Measurements from ENCODE around the gene NEUROG3.

NEUROG3 gene

GRCh38 chr10:69573056-69573806 is at the start of gene NEUROG3:
NEUROG3 (minus strand) TSS chr10:69573422; CDS start chr10:69573043, 379 bp downstream.
- H3K36me3 ChIP-seq, result no peaks in the 10 kb centered on the region
- H3K4me3 ChIP-seq (ENCODE audit: low read depth in 1 of 2, low read length in 1 of 2), result no peak within 1 kb of the TSS

GRCh38 chr10:69620625-69621024 is 47.4 kb upstream of the NEUROG3 start:
- Histone ChIP-seq H3K27me3 (peaks cover 19% of the 10 kb centered on the region), H3K9me3 (no peaks in the 10 kb centered on the region), H3K36me3 (no peaks in the 10 kb centered on the region), H3K4me3 (ENCODE audit: low read depth in 1 of 2, low read length in 1 of 2) (no peak overlapping the region), H3K4me1 (ENCODE audit: control insufficient read depth in 1 of 2, insufficient read depth in 1 of 2, low read depth in 1 of 2, low read length in 1 of 2) (no peaks in the 10 kb centered on the region), H3K27ac (no peak overlapping the region)
- TF ChIP-seq CTCF (IDR thresholded peaks at IDR 0.05), result no peak

More at GRCh38 chr10:69573056-69573806, at the start of gene NEUROG3:
- Histone ChIP-seq H3K4me1 (ENCODE audit: control insufficient read depth in 1 of 2, insufficient read depth in 1 of 2, low read depth in 1 of 2, low read length in 1 of 2) (no peaks in the 10 kb centered on the region), H3K9me3 (no peaks in the 10 kb centered on the region), H3K27ac (no peak within 1 kb of the TSS), H3K27me3 (peaks cover 100% of the 10 kb centered on the region)
- no peak for TF ChIP-seq CTCF (IDR thresholded peaks at IDR 0.05)

GRCh38 chr10:69619626-69620025 is 46.4 kb upstream of the NEUROG3 start:
- Histone ChIP-seq H3K36me3 (no peaks in the 10 kb centered on the region), H3K9me3 (no peaks in the 10 kb centered on the region), H3K27ac (no peak overlapping the region), H3K4me3 (ENCODE audit: low read depth in 1 of 2, low read length in 1 of 2) (no peak overlapping the region), H3K4me1 (ENCODE audit: control insufficient read depth in 1 of 2, insufficient read depth in 1 of 2, low read depth in 1 of 2, low read length in 1 of 2) (no peaks in the 10 kb centered on the region), H3K27me3 (peaks cover 19% of the 10 kb centered on the region)
- no peak for TF ChIP-seq CTCF (IDR thresholded peaks at IDR 0.05)

- TF ChIP-seq CTCF (IDR thresholded peaks at IDR 0.05), result no peak
- no peaks in the 10 kb centered on the region for H3K4me1 ChIP-seq (ENCODE audit: control insufficient read depth in 1 of 2, insufficient read depth in 1 of 2, low read depth in 1 of 2, low read length in 1 of 2)
- H3K9me3 ChIP-seq, result no peaks in the 10 kb centered on the region
- no peak overlapping the region for H3K27ac ChIP-seq
- H3K4me3 ChIP-seq (ENCODE audit: low read depth in 1 of 2, low read length in 1 of 2), result no peak overlapping the region
- H3K36me3 ChIP-seq, result no peaks in the 10 kb centered on the region
- peaks cover 19% of the 10 kb centered on the region for H3K27me3 ChIP-seq
Measured at GRCh38 chr10:69618746-69619145, 45.5 kb upstream of the NEUROG3 start.

- Histone ChIP-seq H3K4me3 (ENCODE audit: low read depth in 1 of 2, low read length in 1 of 2) (no peak overlapping the region), H3K4me1 (ENCODE audit: control insufficient read depth in 1 of 2, insufficient read depth in 1 of 2, low read depth in 1 of 2, low read length in 1 of 2) (no peaks in the 10 kb centered on the region), H3K9me3 (no peaks in the 10 kb centered on the region), H3K36me3 (no peaks in the 10 kb centered on the region), H3K27me3 (peaks cover 19% of the 10 kb centered on the region), H3K27ac (no peak overlapping the region)
- TF ChIP-seq CTCF (IDR thresholded peaks at IDR 0.05), result no peak
Measured at GRCh38 chr10:69616358-69616757, 43.1 kb upstream of the NEUROG3 start.

Data from neutrophil (primary cell).